ENCODE measurements around the gene C4A.

DNA sequence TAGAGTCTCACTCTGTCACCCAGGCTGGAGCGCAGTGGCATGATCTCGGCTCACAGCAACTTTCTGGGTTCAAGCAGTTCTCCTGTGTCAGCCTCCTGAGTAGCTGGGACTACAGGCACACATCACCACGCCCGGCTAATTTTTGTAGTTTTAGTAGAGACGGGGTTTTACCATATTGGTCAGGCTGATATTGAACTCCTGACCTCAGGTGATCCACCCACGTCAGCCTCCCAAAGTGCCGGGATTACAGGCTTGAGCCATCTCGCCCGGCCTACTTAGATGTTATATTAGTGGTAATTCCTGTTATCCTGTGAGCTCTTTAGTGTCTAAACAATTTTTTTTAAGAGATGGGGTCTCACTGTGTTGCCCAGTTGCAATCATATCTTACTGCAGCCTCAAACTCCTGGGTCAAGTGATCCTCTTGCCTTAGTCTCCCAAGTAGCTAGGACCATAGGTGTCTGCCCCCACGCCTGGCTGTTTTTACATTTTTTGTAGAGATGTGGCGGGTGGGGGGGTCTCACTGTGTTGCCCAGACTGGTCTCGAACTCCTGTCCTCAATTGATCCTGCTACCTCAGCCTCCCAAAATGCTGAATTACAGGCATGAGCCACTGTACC is 3.9 kb upstream of the C4A start:
- TF ChIP-seq, protein P1, sequence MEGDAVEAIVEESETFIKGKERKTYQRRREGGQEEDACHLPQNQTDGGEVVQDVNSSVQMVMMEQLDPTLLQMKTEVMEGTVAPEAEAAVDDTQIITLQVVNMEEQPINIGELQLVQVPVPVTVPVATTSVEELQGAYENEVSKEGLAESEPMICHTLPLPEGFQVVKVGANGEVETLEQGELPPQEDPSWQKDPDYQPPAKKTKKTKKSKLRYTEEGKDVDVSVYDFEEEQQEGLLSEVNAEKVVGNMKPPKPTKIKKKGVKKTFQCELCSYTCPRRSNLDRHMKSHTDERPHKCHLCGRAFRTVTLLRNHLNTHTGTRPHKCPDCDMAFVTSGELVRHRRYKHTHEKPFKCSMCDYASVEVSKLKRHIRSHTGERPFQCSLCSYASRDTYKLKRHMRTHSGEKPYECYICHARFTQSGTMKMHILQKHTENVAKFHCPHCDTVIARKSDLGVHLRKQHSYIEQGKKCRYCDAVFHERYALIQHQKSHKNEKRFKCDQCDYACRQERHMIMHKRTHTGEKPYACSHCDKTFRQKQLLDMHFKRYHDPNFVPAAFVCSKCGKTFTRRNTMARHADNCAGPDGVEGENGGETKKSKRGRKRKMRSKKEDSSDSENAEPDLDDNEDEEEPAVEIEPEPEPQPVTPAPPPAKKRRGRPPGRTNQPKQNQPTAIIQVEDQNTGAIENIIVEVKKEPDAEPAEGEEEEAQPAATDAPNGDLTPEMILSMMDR (conservative IDR thresholded peaks at IDR 0.05 in 1 of 2, IDR thresholded peaks at IDR 0.05 in 1 of 2; ENCODE audit: low read depth in 1 of 2, low read length in 2 of 2) = no peak
- TF ChIP-seq EZH2 (IDR thresholded peaks at IDR 0.05; ENCODE audit: low read length, missing control alignments) = no peak

Measured in fibroblast of lung (primary cell).